Trophoblast cell (in vitro differentiated cells and primary cell): ENCODE results near the gene PLA2G2C.

Experiments
- DNase-seq, 2 donors: peaks; one replicate each; pipeline ENCODE4 v3.0.0-alpha.2; 2016
- H2AFZ ChIP-seq: 2 replicates; pipeline ENCODE4 v1.6.1; 2013; ENCODE audit warnings: low read length, moderate library complexity, mild to moderate bottlenecking; ENCODE audit not compliant: insufficient read depth, poor library complexity
- H2AK5ac ChIP-seq: 2 replicates; pipeline ENCODE4 v1.6.1; 2013; ENCODE audit warnings: mild to moderate bottlenecking, low read length
- H2BK120ac ChIP-seq: 2 replicates; pipeline ENCODE4 v1.6.1; 2013; ENCODE audit warnings: low read length, mild to moderate bottlenecking, moderate library complexity; ENCODE audit not compliant: insufficient read depth, poor library complexity
- H2BK12ac ChIP-seq: 2 replicates; pipeline ENCODE4 v1.6.1; 2013; ENCODE audit warnings: mild to moderate bottlenecking, low read length, moderate library complexity
- H2BK5ac ChIP-seq: 2 replicates; pipeline ENCODE4 v1.6.1; 2013; ENCODE audit warnings: low read length, low read depth, moderate library complexity, mild to moderate bottlenecking; ENCODE audit not compliant: poor library complexity
- H3K14ac ChIP-seq: 2 replicates; pipeline ENCODE4 v1.6.1; 2013; ENCODE audit warnings: mild to moderate bottlenecking, low read length
- H3K18ac ChIP-seq: 2 replicates; pipeline ENCODE4 v1.6.1; 2013; ENCODE audit warnings: mild to moderate bottlenecking, low read length
- H3K23ac ChIP-seq: 2 replicates; pipeline ENCODE4 v1.6.1; 2013; ENCODE audit warnings: low read length
- H3K27ac ChIP-seq: 2 replicates; pipeline ENCODE4 v1.5.1; 2013; ENCODE audit warnings: low read depth, mild to moderate bottlenecking, inconsistent platforms, low read length, moderate library complexity
- H3K27me3 ChIP-seq: 2 replicates; pipeline ENCODE4 v1.6.1; 2013; ENCODE audit warnings: inconsistent platforms, mild to moderate bottlenecking, low read length, moderate library complexity; ENCODE audit not compliant: insufficient read depth
- H3K36me3 ChIP-seq, 2 experiments: 1 replicate in 1 of 2; 2 replicates in 1 of 2; pipeline ENCODE4 v1.6.1; 2013; ENCODE audit warnings: low read length in 2 of 2, mild to moderate bottlenecking in 2 of 2, moderate library complexity in 1 of 2; ENCODE audit not compliant: insufficient read depth in 2 of 2, control insufficient read depth in 1 of 2
- H3K4ac ChIP-seq: 2 replicates; pipeline ENCODE4 v1.6.1; 2013; ENCODE audit warnings: low read depth, mild to moderate bottlenecking, low read length, moderate library complexity
- H3K4me1 ChIP-seq, 2 experiments: 1 replicate in 1 of 2; 2 replicates in 1 of 2; pipeline ENCODE4 v1.6.1; 2013; ENCODE audit warnings: low read length in 2 of 2, mild to moderate bottlenecking in 2 of 2, moderate library complexity in 1 of 2; ENCODE audit not compliant: insufficient read depth in 2 of 2, control insufficient read depth in 1 of 2
- H3K4me2 ChIP-seq: 2 replicates; pipeline ENCODE4 v1.6.1; 2013; ENCODE audit warnings: inconsistent platforms, mild to moderate bottlenecking, low read length, moderate library complexity
- H3K4me3 ChIP-seq: 2 replicates; pipeline ENCODE4 v1.5.1; 2013; ENCODE audit warnings: mild to moderate bottlenecking, low read depth, low read length, inconsistent platforms
- H3K79me1 ChIP-seq: one replicate; pipeline ENCODE4 v1.6.1; 2013; ENCODE audit warnings: low read length
- H3K79me2 ChIP-seq: 2 replicates; pipeline ENCODE4 v1.6.1; 2013; ENCODE audit warnings: low read length, mild to moderate bottlenecking; ENCODE audit not compliant: control insufficient read depth, insufficient read depth, poor library complexity
- H3K9ac ChIP-seq: 2 replicates; pipeline ENCODE4 v1.6.1; 2013; ENCODE audit warnings: mild to moderate bottlenecking, low read length
- H3K9me3 ChIP-seq: 2 replicates; pipeline ENCODE4 v1.6.1; 2013; ENCODE audit warnings: low read depth, mild to moderate bottlenecking, control low read depth, inconsistent platforms, low read length; ENCODE audit not compliant: insufficient read depth
- H4K12ac ChIP-seq: 2 replicates; pipeline ENCODE4 v1.6.1; 2013; ENCODE audit warnings: low read depth, mild to moderate bottlenecking, low read length, moderate library complexity
- H4K8ac ChIP-seq: 2 replicates; pipeline ENCODE4 v1.6.1; 2013; ENCODE audit warnings: low read depth, mild to moderate bottlenecking, low read length, moderate library complexity
- H4K91ac ChIP-seq: one replicate; pipeline ENCODE4 v1.6.1; 2013; ENCODE audit warnings: low read depth, mild to moderate bottlenecking, low read length, moderate library complexity
- WGBS: extraction: QIAGEN DNeasy Blood & Tissue Kit; methylation state at CpG from one replicate; pipeline ENCODE4 v1.1.7; 2013; ENCODE audit warnings: missing lambda C conversion rate; ENCODE audit not compliant: insufficient read length, insufficient coverage; ENCODE audit errors: extremely low coverage; 5-methylcytosine and 5-hydroxymethylcytosine counted together

Gene PLA2G2C

GRCh38 chr1:20192364-20192763, 6.0 kb upstream of the PLA2G2C start:
- H2BK5ac ChIP-seq: no peak overlapping the region
- H3K4ac ChIP-seq: no peak overlapping the region
- no peaks in the 10 kb centered on the region for H3K27me3 ChIP-seq
- no peak overlapping the region for H3K4me3 ChIP-seq
- H4K8ac ChIP-seq: no peak overlapping the region
- H3K18ac ChIP-seq: no peak overlapping the region
- no peak overlapping the region for H2BK12ac ChIP-seq
- H3K23ac ChIP-seq: no peak overlapping the region
- no peak overlapping the region for H2AFZ ChIP-seq
- no peak overlapping the region for H3K4me2 ChIP-seq
- H3K14ac ChIP-seq: no peak overlapping the region
- H3K4me1 ChIP-seq: no peaks in the 10 kb centered on the region
- H2BK120ac ChIP-seq: no peak overlapping the region
- no peak overlapping the region for H3K27ac ChIP-seq
- H2AK5ac ChIP-seq: no peak overlapping the region
- H4K12ac ChIP-seq: no peak overlapping the region
- no peaks in the 10 kb centered on the region for H3K79me1 ChIP-seq
- H4K91ac ChIP-seq: no peak overlapping the region
- no peaks in the 10 kb centered on the region for H3K9me3 ChIP-seq
- WGBS: no CpG with 5 or more reads among the region's 5 CpGs
- H3K79me2 ChIP-seq: no peaks in the 10 kb centered on the region
- H3K9ac ChIP-seq: no peak overlapping the region
- no peaks in the 10 kb centered on the region for H3K36me3 ChIP-seq
- no peak for DNase-seq

- no peak overlapping the region for H3K18ac ChIP-seq
- H4K91ac ChIP-seq: no peak overlapping the region
- H3K79me2 ChIP-seq: no peaks in the 10 kb centered on the region
- H3K4me2 ChIP-seq: no peak overlapping the region
- no peak overlapping the region for H3K4ac ChIP-seq
- H3K23ac ChIP-seq: no peak overlapping the region
- no peak overlapping the region for H2BK5ac ChIP-seq
- H3K36me3 ChIP-seq: no peaks in the 10 kb centered on the region
- DNase-seq: no peak
- no peak overlapping the region for H2AK5ac ChIP-seq
- H3K4me3 ChIP-seq: no peak overlapping the region
- no peak overlapping the region for H3K9ac ChIP-seq
- H4K12ac ChIP-seq: no peak overlapping the region
- H3K27me3 ChIP-seq: no peaks in the 10 kb centered on the region
- H3K27ac ChIP-seq: no peak overlapping the region
- no peak overlapping the region for H2AFZ ChIP-seq
- H4K8ac ChIP-seq: no peak overlapping the region
- no peak overlapping the region for H2BK12ac ChIP-seq
- peaks cover 2 to 3% of the 10 kb centered on the region in 2 experiments for H3K4me1 ChIP-seq
- WGBS: no CpG with 5 or more reads among the region's 12 CpGs
- H2BK120ac ChIP-seq: no peak overlapping the region
- H3K9me3 ChIP-seq: no peaks in the 10 kb centered on the region
- no peak overlapping the region for H3K14ac ChIP-seq
- no peaks in the 10 kb centered on the region for H3K79me1 ChIP-seq
Observed at GRCh38 chr1:20191266-20191825, 5.0 kb upstream of the PLA2G2C start.

- no peak overlapping the region for H2AK5ac ChIP-seq
- H2BK12ac ChIP-seq: no peak overlapping the region
- H3K4me2 ChIP-seq: no peak overlapping the region
- no peak overlapping the region for H3K14ac ChIP-seq
- H3K79me1 ChIP-seq: peaks cover 6% of the 10 kb centered on the region
- no peak overlapping the region for H3K9ac ChIP-seq
- H3K23ac ChIP-seq: no peak overlapping the region
- peaks cover 9% of the 10 kb centered on the region in 2 experiments for H3K4me1 ChIP-seq
- H4K12ac ChIP-seq: no peak overlapping the region
- H3K18ac ChIP-seq: no peak overlapping the region
- no peaks in the 10 kb centered on the region for H3K36me3 ChIP-seq
- H4K91ac ChIP-seq: no peak overlapping the region
- no peak overlapping the region for H2BK120ac ChIP-seq
- no peak overlapping the region for H3K4me3 ChIP-seq
- H3K27me3 ChIP-seq: no peaks in the 10 kb centered on the region
- H3K27ac ChIP-seq: no peak overlapping the region
- H3K9me3 ChIP-seq: no peaks in the 10 kb centered on the region
- no peak for DNase-seq
- no peak overlapping the region for H4K8ac ChIP-seq
- H3K4ac ChIP-seq: no peak overlapping the region
- no peaks in the 10 kb centered on the region for H3K79me2 ChIP-seq
- H2BK5ac ChIP-seq: no peak overlapping the region
- H2AFZ ChIP-seq: no peak overlapping the region
- WGBS: no CpG with 5 or more reads among the region's 19 CpGs
Observed at GRCh38 chr1:20190256-20191160, 4.2 kb upstream of the PLA2G2C start.

GRCh38 chr1:20189664-20190063, 3.3 kb upstream of the PLA2G2C start:
- no peak overlapping the region for H3K4ac ChIP-seq
- no peak overlapping the region for H3K27ac ChIP-seq
- H2AK5ac ChIP-seq: no peak overlapping the region
- H2AFZ ChIP-seq: no peak overlapping the region
- H3K9ac ChIP-seq: no peak overlapping the region
- H3K9me3 ChIP-seq: no peaks in the 10 kb centered on the region
- peaks cover 10 to 15% of the 10 kb centered on the region in 2 experiments for H3K4me1 ChIP-seq
- H4K91ac ChIP-seq: no peak overlapping the region
- H3K14ac ChIP-seq: no peak overlapping the region
- H2BK12ac ChIP-seq: no peak overlapping the region
- H3K23ac ChIP-seq: no peak overlapping the region
- no peaks in the 10 kb centered on the region for H3K27me3 ChIP-seq
- no peaks in the 10 kb centered on the region for H3K36me3 ChIP-seq
- H4K8ac ChIP-seq: no peak overlapping the region
- no peak overlapping the region for H3K4me3 ChIP-seq
- H4K12ac ChIP-seq: no peak overlapping the region
- no peak overlapping the region for H2BK5ac ChIP-seq
- no peak overlapping the region for H3K18ac ChIP-seq
- DNase-seq: no peak
- H2BK120ac ChIP-seq: no peak overlapping the region
- H3K4me2 ChIP-seq: no peak overlapping the region
- no peaks in the 10 kb centered on the region for H3K79me2 ChIP-seq
- H3K79me1 ChIP-seq: peaks cover 11% of the 10 kb centered on the region
- WGBS: no CpG with 5 or more reads among the region's 4 CpGs
